Pancreas (tissue), 10 donors: ENCODE measurements around the gene ADAMTSL4. TPM values are rescaled to one million over a fixed set of nuclear protein-coding genes. Genes with fewer than 3 reads are reported as not detected.

Experiments
- ATAC-seq, 4 donors: fragments of 200-7000 bp; cut with Tn5 transposase; one replicate each; pipeline versions ENCODE4 v1.8.0 to v1.9.1; 2020; ENCODE audit warnings: mild to moderate bottlenecking in 4 of 4, moderate library complexity in 4 of 4
- DNase-seq, 6 donors: peaks; one replicate each; pipeline ENCODE4 v3.0.0-alpha.2; 2020
- FAIRE-seq: peaks from 2 replicates; lab custom pipeline; 2012; peaks lifted over from hg19 to GRCh38; lab: Jason Lieb, UNC
- H3K27ac ChIP-seq, 4 donors: fragments of 200-600 bp; sonication (generic); 1 replicate in 3 of 4; 2 replicates in 1 of 4; pipeline versions ENCODE4 v1.5.0 to v1.8.0; 2020
- H3K27me3 ChIP-seq, 4 donors: fragments of 200-600 bp; one replicate each; pipeline ENCODE4 v1.8.0; 2021
- H3K36me3 ChIP-seq, 3 donors: fragments of 200-600 bp; sonication (generic) in 1 of 3; one replicate each; pipeline versions ENCODE4 v1.5.0 to v1.8.0; 2020 to 2021
- H3K4me1 ChIP-seq, 3 donors: fragments of 200-600 bp; one replicate each; pipeline ENCODE4 v1.8.0; 2021
- H3K4me3 ChIP-seq, 4 donors: fragments of 200-600 bp; sonication (generic) in 2 of 4; one replicate each; pipeline versions ENCODE4 v1.5.0 to v1.8.0; 2020 to 2021
- H3K9me3 ChIP-seq, 4 donors: fragments of 200-600 bp; one replicate each; pipeline ENCODE4 v1.8.0; 2021
- CTCF ChIP-seq, 4 donors: fragments of 200-600 bp; sonication (generic) in 3 of 4; IDR thresholded peaks; one replicate each; pipeline versions ENCODE4 v1.5.0 to v1.8.0; 2021; ENCODE audit warnings: antibody characterized with exemption in 4 of 4
- WGBS, 2 donors: extraction: QIAGEN DNeasy Blood & Tissue Kit; methylation state at CpG; one replicate each; pipeline ENCODE4 v1.1.7; 2013; 5-methylcytosine and 5-hydroxymethylcytosine counted together
- intact Hi-C, 3 donors: fragments of 100-400 bp; cut with DNase I; formaldehyde crosslinking; loops; one replicate each; pipeline versions ENCODE4 v1.11.1 to v1.14.2; 2022
- polyA plus RNA-seq, 2 donors: library from polyadenylated mRNA; stranded (reverse); fragments of 200-250 nt; gene quantifications; one replicate each; pipeline ENCODE4 v1.2.3, GENCODE V29; 2013
- total RNA-seq, 6 donors: library from RNA; stranded (reverse); fragmentation: NEBNext Ultra II Directional in 4 of 6; extraction: Animal tissue kit (Norgen Biotek cat#: 25700) in 4 of 6; gene quantifications; one replicate each; pipeline versions ENCODE4 v1.2.1 to v1.2.4, GENCODE V29; 2021 to 2023
- donor health status: healthy with polysubstance abuse.
- donor health status: DM: no; HTN: no; CAD: no; lungs with moderate emphysema.
- donor health status: DM: no; HTN: no; CAD: no.
- donor health status: control.
- donor health status: control.
- donor health status: Bipolar disorder and iron deficiency.
- donor health status: DM: yes; HTN: yes; CAD: no.
- donor health status: DM: no; HTN: no; CAD: no.
- donor health status: DM: no; HTN: no; CAD: no.
- donor health status: DM: yes; HTN: yes; CAD: no.

The ADAMTSL4 gene
- total and polyA plus RNA-seq, 8 donors: 1.3 to 8.0 (median 3.4) TPM

GRCh38 chr1:150536836-150537731, 12.1 kb upstream of the ADAMTSL4 start:
- no peak for TF ChIP-seq CTCF (IDR thresholded peaks at IDR 0.05)
- Histone ChIP-seq H3K27me3 (no peaks in the 10 kb centered on the region), H3K4me1 (peaks cover 0 to 6% (median 5%) of the 10 kb centered on the region in 3 donors), H3K27ac (no peak overlapping the region), H3K4me3 (no peak overlapping the region), H3K9me3 (no peaks in the 10 kb centered on the region), H3K36me3 (no peaks in the 10 kb centered on the region)
- FAIRE-seq (no peak), DNase-seq (no peak), ATAC-seq (no peak)
- WGBS, 2 donors: 83 to 87% methylated on average over 12 of the region's 12 CpGs
- intact Hi-C loops: loop anchor here in 2 of 3 donors (5.0 to 10.0 kb wide), 2 partner anchors 65 to 82 kb away; no protein-coding TSS in a partner anchor

- no peaks in the 10 kb centered on the region for H3K9me3 ChIP-seq
- no peaks in the 10 kb centered on the region for H3K27me3 ChIP-seq
- peaks cover 0 to 2% (median under 1%) of the 10 kb centered on the region in 3 donors for H3K4me1 ChIP-seq
- ATAC-seq (peak in 2 of 4 donors; percentile 33 to 53), DNase-seq (no peak), FAIRE-seq (no peak)
- no peak for TF ChIP-seq CTCF (IDR thresholded peaks at IDR 0.05)
- WGBS, 2 donors: 75 to 82% methylated on average over 16 to 17 of the region's 17 CpGs
- H3K36me3 ChIP-seq: no peaks in the 10 kb centered on the region
- no peak overlapping the region for H3K27ac ChIP-seq
- intact Hi-C loops: loop anchor here in 2 of 3 donors (5.0 to 10.0 kb wide), 2 partner anchors 66 to 83 kb away; no protein-coding TSS in a partner anchor
- H3K4me3 ChIP-seq: no peak overlapping the region
These were observed 11.2 kb upstream of the ADAMTSL4 start for GRCh38 chr1:150537732-150538684.

GRCh38 chr1:150543500-150544143, 5.6 kb upstream of the ADAMTSL4 start:
- H3K27ac ChIP-seq: no peak overlapping the region
- no peak for TF ChIP-seq CTCF (IDR thresholded peaks at IDR 0.05)
- H3K9me3 ChIP-seq: no peaks in the 10 kb centered on the region
- no peak for DNase-seq
- FAIRE-seq: no peak
- no peak overlapping the region for H3K4me3 ChIP-seq
- H3K4me1 ChIP-seq: no peaks in the 10 kb centered on the region
- H3K27me3 ChIP-seq: no peaks in the 10 kb centered on the region
- peak in 1 of 4 donors; percentile 16 for ATAC-seq
- WGBS, 2 donors: 75 to 76% methylated on average over 13 of the region's 13 CpGs
- H3K36me3 ChIP-seq: no peaks in the 10 kb centered on the region
- intact Hi-C loops: no loop called here

GRCh38 chr1:150544204-150544603, 5.0 kb upstream of the ADAMTSL4 start:
- ATAC-seq (peak in 1 of 4 donors; percentile 25), FAIRE-seq (no peak), DNase-seq (no peak)
- intact Hi-C loops: no loop called here
- no peaks in the 10 kb centered on the region for H3K9me3 ChIP-seq
- H3K4me1 ChIP-seq: no peaks in the 10 kb centered on the region
- no peaks in the 10 kb centered on the region for H3K36me3 ChIP-seq
- H3K4me3 ChIP-seq: no peak overlapping the region
- H3K27ac ChIP-seq: no peak overlapping the region
- no peak for TF ChIP-seq CTCF (IDR thresholded peaks at IDR 0.05)
- no peaks in the 10 kb centered on the region for H3K27me3 ChIP-seq
- 52 to 66% methylated on average over 3 of the region's 3 CpGs for WGBS, 2 donors
